ENCODE results near the gene STK40.

The STK40 gene, protein sequence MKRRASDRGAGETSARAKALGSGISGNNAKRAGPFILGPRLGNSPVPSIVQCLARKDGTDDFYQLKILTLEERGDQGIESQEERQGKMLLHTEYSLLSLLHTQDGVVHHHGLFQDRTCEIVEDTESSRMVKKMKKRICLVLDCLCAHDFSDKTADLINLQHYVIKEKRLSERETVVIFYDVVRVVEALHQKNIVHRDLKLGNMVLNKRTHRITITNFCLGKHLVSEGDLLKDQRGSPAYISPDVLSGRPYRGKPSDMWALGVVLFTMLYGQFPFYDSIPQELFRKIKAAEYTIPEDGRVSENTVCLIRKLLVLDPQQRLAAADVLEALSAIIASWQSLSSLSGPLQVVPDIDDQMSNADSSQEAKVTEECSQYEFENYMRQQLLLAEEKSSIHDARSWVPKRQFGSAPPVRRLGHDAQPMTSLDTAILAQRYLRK

DNA sequence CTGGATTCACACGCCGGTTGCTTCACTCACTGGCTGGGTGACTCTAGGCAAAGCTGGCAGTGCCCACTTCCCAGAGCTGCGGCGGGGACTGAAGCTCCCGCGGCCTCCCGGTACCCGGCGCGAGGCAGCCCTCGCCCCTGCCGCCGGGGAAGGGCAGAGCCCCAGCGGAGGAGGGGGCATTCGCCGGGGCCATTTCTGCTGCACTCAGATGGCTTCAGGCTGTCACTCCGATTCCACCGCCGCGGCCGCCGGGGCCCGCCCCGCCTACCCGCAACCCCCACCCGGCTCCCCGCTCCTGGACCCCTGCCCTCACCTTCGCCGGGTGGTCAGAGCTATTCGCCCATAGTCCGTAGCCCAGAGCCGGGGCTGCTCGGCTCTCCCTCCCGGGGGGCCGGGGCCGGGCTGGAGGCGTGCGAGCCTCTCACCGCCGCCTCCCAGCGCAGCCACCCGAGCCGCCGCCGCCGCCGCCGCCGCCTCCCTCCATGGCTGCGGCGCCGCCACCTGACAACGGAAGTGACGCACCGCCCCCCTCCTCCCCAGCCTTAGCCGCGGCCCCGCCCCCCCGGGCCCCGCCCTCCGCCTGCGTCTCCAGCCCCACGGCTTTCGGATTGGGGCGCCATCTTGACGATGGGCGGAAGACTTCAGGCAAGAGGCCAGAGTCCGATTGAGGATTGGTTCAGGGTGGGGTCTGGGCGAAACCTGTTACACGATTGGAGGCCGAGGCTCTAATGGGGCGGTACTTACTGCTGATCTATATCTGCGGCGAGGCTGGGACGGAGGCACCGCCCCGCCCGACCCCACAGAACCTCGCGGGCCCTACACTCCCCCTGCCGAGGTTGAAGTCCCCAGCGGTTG is at the start of gene STK40:
Gene STK40, minus strand, starts transcription at position 515 of the 855 bp plus-strand sequence. CDS start 24,592 bp downstream, outside the sequence.
- H3K4me3 ChIP-seq (ENCODE audit: low read depth, low read length) = peak within 1 kb of the TSS; percentile 88
- POLR2A ChIA-PET = interaction anchor here (1.0 to 2.1 kb wide), 16 partner anchors 12 to 236 kb away, joined by 3 to 44 read pairs (median 7); partner anchors contain the start of genes EVA1B, LSM10, THRAP3 and TRAPPC3
- CTCF ChIA-PET = interaction anchor here (1.0 to 5.0 kb wide), 4 partner anchors 8 to 251 kb away, joined by 3 to 29 read pairs (median 4); no protein-coding TSS in a partner anchor
- peak; percentile 98 for DNase-seq (ENCODE audit: low read depth, low spot score)
- no peak for TF ChIP-seq CTCF (IDR thresholded peaks at IDR 0.05; ENCODE audit: insufficient read depth, low read length, missing control alignments)

DNA sequence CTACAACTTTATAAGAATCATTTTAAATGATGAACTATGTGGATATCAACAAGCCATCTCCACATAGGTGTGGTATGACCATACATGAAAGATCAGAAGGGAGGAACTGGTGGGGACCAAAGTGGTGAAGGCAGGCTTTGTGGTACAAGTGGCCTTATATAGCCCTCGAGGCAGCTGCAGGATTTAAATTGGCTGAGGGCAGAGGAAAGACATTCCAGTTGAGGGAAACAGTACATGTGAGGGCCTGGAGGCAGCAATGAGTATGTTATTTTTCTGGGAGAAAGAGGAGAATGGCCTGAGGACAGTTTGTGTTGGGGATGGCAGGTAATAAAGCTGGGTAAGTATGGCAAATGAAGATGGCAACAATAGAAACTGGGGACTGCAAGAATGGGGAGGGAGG is 47.4 kb upstream of the STK40 start:
- CTCF ChIA-PET = interaction anchor here (1.1 to 1.5 kb wide), 2 partner anchors 11 to 90 kb away, joined by 3 to 5 read pairs; no protein-coding TSS in a partner anchor
- no peak overlapping the region for H3K4me3 ChIP-seq (ENCODE audit: low read depth, low read length)
- POLR2A ChIA-PET = no interaction called here
- TF ChIP-seq CTCF (IDR thresholded peaks at IDR 0.05; ENCODE audit: insufficient read depth, low read length, missing control alignments) = no peak
- no peak for DNase-seq (ENCODE audit: low read depth, low spot score)

DNA sequence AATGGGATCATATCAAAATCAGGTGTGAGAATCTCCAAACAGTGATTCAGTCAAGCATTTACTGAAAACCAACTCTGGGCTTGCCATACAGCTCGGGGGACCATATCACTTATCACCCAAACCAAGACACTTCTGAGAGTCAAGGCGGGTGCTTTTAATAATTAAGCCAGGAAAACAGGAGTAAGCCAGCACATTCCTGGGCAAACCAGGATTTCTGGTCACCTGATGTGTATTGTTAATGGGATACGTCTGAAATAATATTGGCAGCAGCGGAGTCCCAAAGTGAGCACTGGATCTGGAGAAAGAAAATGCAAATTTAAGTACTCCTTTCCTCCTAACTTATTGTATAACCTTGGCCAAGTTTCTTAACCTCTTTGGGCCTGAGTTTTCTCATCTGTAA is 46.9 kb upstream of the STK40 start:
- TF ChIP-seq CTCF (IDR thresholded peaks at IDR 0.05; ENCODE audit: insufficient read depth, low read length, missing control alignments) = no peak
- no peak overlapping the region for H3K4me3 ChIP-seq (ENCODE audit: low read depth, low read length)
- CTCF ChIA-PET = interaction anchor here (1.5 kb wide), 1 partner anchor 11 kb away, joined by 5 read pairs; no protein-coding TSS in a partner anchor
- POLR2A ChIA-PET = no interaction called here
- DNase-seq (ENCODE audit: low read depth, low spot score) = no peak

DNA sequence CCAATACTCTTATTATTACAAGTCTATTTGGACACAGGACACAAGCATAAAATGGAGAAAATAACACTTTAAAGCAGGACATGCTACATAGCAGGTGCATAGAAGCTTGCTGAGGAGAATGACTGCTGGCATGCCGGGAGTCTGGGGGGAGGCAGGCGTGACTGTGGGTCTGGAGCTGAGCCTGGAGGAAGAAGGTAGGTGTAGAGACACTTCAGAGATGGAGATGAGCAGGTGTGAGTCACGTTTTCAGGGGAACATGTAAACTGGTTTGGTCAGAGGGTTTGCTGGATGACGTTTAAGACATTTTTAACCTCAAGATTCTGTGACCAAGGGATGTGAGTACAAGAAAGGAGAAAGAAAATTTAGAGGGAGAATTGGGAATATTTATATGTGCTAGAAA is 40.1 kb upstream of the STK40 start:
- no peak for DNase-seq (ENCODE audit: low read depth, low spot score)
- ChIA-PET CTCF (interaction anchor here (1.1 kb wide), 1 partner anchor 83 kb away, joined by 4 read pairs; no protein-coding TSS in a partner anchor), POLR2A (no interaction called here)
- TF ChIP-seq CTCF (IDR thresholded peaks at IDR 0.05; ENCODE audit: insufficient read depth, low read length, missing control alignments) = no peak
- no peak overlapping the region for H3K4me3 ChIP-seq (ENCODE audit: low read depth, low read length)

GRCh38 chr1:36421649-36422048 is 35.9 kb upstream of the STK40 start:
- no peak overlapping the region for H3K4me3 ChIP-seq (ENCODE audit: low read depth, low read length)
- no peak for DNase-seq (ENCODE audit: low read depth, low spot score)
- no peak for TF ChIP-seq CTCF (IDR thresholded peaks at IDR 0.05; ENCODE audit: insufficient read depth, low read length, missing control alignments)
- CTCF ChIA-PET = interaction anchor here (0.7 to 4.5 kb wide), 25 partner anchors 8 to 322 kb away, joined by 3 to 75 read pairs (median 5); partner anchors contain the start of genes SH3D21 and TRAPPC3
- POLR2A ChIA-PET = no interaction called here

All from AG04449 (cell line).